ENCODE measurements around the gene MTERF4. TPM values are rescaled to one million over a fixed set of nuclear protein-coding genes. Genes with fewer than 3 reads are reported as not detected.
"Not testable (repeated sequence)": the region's sequence is repeated elsewhere in the genome, so short reads cannot be mapped to it uniquely, and the experiment has no call there.

MTERF4 gene
- total and polyA plus RNA-seq, 2 of the 13 experiments (the other 11 are each of a cell fraction or from before 2014, with no cell fraction given), result 50.5 to 59.8 TPM

DNA sequence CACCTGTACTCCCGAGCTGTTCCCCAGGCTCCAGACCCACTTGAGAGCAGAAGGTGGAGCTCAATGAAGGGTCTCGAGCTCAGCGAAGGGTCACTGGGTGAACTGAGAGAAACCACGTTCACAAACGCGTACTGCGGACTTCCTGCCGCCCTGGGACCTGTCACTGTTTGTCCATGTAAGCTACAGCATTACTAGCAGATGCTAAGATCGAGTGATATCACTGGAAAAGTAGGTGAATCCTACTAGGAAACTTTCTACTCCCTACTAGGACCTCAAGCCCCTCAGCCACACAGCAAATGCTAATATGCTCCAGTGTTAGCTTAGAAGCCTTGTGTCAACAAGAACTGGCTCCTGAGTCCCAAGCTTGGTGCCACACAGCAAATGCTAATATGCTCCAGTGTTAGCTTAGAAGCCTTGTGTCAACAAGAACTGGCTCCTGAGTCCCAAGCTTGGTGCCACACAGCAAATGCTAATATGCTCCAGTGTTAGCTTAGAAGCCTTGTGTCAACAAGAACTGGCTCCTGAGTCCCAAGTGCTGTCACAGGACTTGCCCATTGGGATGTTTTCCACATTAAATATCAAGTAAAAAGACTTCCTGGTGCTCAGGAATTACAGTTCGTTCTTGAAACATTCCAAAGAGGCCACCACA is 8.8 kb downstream of the MTERF4 start:
- ATAC-seq (peak; percentile 95), DNase-seq (ENCODE audit: low spot score) (peak; percentile 94), FAIRE-seq (peak; percentile 99)
- Histone ChIP-seq H4K20me1 (ENCODE audit: insufficient read depth, low read length) (peaks cover 13% of the 10 kb centered on the region; the same call in 1 of the 2 replicates), H3K9ac (ENCODE audit: insufficient read depth, low read depth, low read length) (peak overlapping the region; percentile 53), H3K4me3 (replicated peaks in 1 of 3; ENCODE audit: insufficient read depth in 1 of 3, low read depth in 2 of 3, low read length in 3 of 3) (peak overlapping the region in 2 of 3 experiments; percentile 12 to 57; a peak in 3 of 6 replicates), H3K4me2 (ENCODE audit: low read depth, low read length) (peak overlapping the region; percentile 90), H3K79me2 (ENCODE audit: insufficient read depth, low read length) (peaks cover 13% of the 10 kb centered on the region), H3K36me3 (replicated peaks in 1 of 2; ENCODE audit: control insufficient read depth in 1 of 2, insufficient read depth in 2 of 2, low read length in 2 of 2) (peaks cover 19 to 67% of the 10 kb centered on the region in 2 experiments), H3K4me1 (ENCODE audit: insufficient read depth, low read length) (peaks cover 51% of the 10 kb centered on the region), H3K27ac (ENCODE audit: extremely low read length, insufficient read depth, low read length) (peak overlapping the region; percentile 83)
- in situ Hi-C loops (cut with HindIII; ENCODE audit: extremely low pct_ligation_motif_present, low pct_unique_long_range_greater_than_20kb) (loop anchor here (5.0 kb wide), 1 partner anchor 124 kb away; no protein-coding TSS in a partner anchor), intact Hi-C loops (cut with micrococcal nuclease; ENCODE audit: unreplicated experiment) (loop anchor here (1.0 to 5.0 kb wide), 2 partner anchors 56 to 129 kb away; partner anchors contain the start of gene PASK)
- H2AFZ ChIP-seq (ENCODE audit: low read length); H3K9me3 ChIP-seq (ENCODE audit: low read length); CTCF ChIA-PET (ENCODE audit: low intra/inter-chr PET ratio, low total read pairs); BruUV-seq (replicated peaks); H3K27me3 ChIP-seq (ENCODE audit: control insufficient read depth in 1 of 2, insufficient read depth in 2 of 2, low read length in 2 of 2): not testable (repeated sequence)
- WGBS (ENCODE audit: low lambda C conversion rate), result 3% methylated on average over 10 of the region's 10 CpGs
- POLR2A ChIA-PET, result interaction anchor here (0.8 to 2.8 kb wide), 11 partner anchors 9 to 593 kb away, joined by 3 to 37 read pairs (median 4); partner anchors contain the start of genes DTYMK, MTERF4, PASK and PPP1R7
- TF ChIP-seq KDM2A (CRISPR knock-in tag; IDR thresholded peaks at IDR 0.05; ENCODE audit: borderline replicate concordance, low read depth) (peak; percentile 75), ASH2L (IDR thresholded peaks at IDR 0.05; ENCODE audit: insufficient read length, low read depth, low read length) (peak; percentile 71), ELF3 (CRISPR knock-in tag; IDR thresholded peaks at IDR 0.05) (peak; percentile 97), ZNF792 (CRISPR knock-in tag; IDR thresholded peaks at IDR 0.05) (peak; percentile 82; the same call in 1 of the 2 replicates), DPF2 (CRISPR knock-in tag; IDR thresholded peaks at IDR 0.05; ENCODE audit: borderline replicate concordance, low read depth) (peak; percentile 86; the same call in 1 of the 2 replicates), TOE1 (CRISPR knock-in tag; IDR thresholded peaks at IDR 0.05) (peak; percentile 65; the same call in 1 of the 2 replicates), SKI (IDR thresholded peaks at IDR 0.05; ENCODE audit: partially characterized antibody) (peak; percentile 61), ZNF317 (CRISPR knock-in tag; IDR thresholded peaks at IDR 0.05) (peak; percentile 81), MEIS2 (CRISPR knock-in tag; IDR thresholded peaks at IDR 0.05) (0 out of 2 replicates have a peak, but pooled peaks have one; percentile 33), ZMYM4 (CRISPR knock-in tag; IDR thresholded peaks at IDR 0.05) (peak; percentile 63), CBX5 (CRISPR knock-in tag; IDR thresholded peaks at IDR 0.05; ENCODE audit: borderline replicate concordance) (peak; percentile 49; the same call in 1 of the 2 replicates), ATF7-NPFF (CRISPR knock-in tag; IDR thresholded peaks at IDR 0.05; ENCODE audit: low read depth) (peak; percentile 59; the same call in 1 of the 2 replicates), PHF5A (CRISPR knock-in tag; IDR thresholded peaks at IDR 0.05; ENCODE audit: low read depth, unreplicated experiment) (peak; percentile 70), FOXK2 (IDR thresholded peaks at IDR 0.05) (peak; percentile 30; the same call in 1 of the 2 replicates), ZBTB7B (CRISPR knock-in tag; IDR thresholded peaks at IDR 0.05) (peak; percentile 90)
- TF ChIP-seq, protein P1, sequence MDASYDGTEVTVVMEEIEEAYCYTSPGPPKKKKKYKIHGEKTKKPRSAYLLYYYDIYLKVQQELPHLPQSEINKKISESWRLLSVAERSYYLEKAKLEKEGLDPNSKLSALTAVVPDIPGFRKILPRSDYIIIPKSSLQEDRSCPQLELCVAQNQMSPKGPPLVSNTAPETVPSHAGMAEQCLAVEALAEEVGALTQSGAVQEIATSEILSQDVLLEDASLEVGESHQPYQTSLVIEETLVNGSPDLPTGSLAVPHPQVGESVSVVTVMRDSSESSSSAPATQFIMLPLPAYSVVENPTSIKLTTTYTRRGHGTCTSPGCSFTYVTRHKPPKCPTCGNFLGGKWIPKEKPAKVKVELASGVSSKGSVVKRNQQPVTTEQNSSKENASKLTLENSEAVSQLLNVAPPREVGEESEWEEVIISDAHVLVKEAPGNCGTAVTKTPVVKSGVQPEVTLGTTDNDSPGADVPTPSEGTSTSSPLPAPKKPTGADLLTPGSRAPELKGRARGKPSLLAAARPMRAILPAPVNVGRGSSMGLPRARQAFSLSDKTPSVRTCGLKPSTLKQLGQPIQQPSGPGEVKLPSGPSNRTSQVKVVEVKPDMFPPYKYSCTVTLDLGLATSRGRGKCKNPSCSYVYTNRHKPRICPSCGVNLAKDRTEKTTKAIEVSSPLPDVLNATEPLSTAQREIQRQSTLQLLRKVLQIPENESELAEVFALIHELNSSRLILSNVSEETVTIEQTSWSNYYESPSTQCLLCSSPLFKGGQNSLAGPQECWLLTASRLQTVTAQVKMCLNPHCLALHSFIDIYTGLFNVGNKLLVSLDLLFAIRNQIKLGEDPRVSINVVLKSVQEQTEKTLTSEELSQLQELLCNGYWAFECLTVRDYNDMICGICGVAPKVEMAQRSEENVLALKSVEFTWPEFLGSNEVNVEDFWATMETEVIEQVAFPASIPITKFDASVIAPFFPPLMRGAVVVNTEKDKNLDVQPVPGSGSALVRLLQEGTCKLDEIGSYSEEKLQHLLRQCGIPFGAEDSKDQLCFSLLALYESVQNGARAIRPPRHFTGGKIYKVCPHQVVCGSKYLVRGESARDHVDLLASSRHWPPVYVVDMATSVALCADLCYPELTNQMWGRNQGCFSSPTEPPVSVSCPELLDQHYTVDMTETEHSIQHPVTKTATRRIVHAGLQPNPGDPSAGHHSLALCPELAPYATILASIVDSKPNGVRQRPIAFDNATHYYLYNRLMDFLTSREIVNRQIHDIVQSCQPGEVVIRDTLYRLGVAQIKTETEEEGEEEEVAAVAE (CRISPR knock-in tag; IDR thresholded peaks at IDR 0.05; ENCODE audit: borderline replicate concordance), result peak; percentile 49; the same call in 1 of the 2 replicates
- TF ChIP-seq, protein P2, sequence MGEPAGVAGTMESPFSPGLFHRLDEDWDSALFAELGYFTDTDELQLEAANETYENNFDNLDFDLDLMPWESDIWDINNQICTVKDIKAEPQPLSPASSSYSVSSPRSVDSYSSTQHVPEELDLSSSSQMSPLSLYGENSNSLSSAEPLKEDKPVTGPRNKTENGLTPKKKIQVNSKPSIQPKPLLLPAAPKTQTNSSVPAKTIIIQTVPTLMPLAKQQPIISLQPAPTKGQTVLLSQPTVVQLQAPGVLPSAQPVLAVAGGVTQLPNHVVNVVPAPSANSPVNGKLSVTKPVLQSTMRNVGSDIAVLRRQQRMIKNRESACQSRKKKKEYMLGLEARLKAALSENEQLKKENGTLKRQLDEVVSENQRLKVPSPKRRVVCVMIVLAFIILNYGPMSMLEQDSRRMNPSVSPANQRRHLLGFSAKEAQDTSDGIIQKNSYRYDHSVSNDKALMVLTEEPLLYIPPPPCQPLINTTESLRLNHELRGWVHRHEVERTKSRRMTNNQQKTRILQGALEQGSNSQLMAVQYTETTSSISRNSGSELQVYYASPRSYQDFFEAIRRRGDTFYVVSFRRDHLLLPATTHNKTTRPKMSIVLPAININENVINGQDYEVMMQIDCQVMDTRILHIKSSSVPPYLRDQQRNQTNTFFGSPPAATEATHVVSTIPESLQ (CRISPR knock-in tag; conservative IDR thresholded peaks at IDR 0.05), result 0 out of 2 replicates have a peak, but pooled peaks have one; percentile 53
